AG09319 (cell line): Measurements from ENCODE around the gene RNU6-9.

Source experiments
- DNase-seq: peaks from one replicate; pipeline ENCODE4 v3.0.0-alpha.2; 2010; ENCODE audit warnings: low read depth; ENCODE audit errors: extremely low read depth
- CTCF ChIP-seq: IDR thresholded peaks from 2 replicates; pipeline ENCODE4 v1.5.1; 2011; ENCODE audit warnings: low read depth, mild to moderate bottlenecking, inconsistent platforms, low read length, moderate library complexity

The RNU6-9 gene

GRCh38 chr19:927351-927779, 34.1 kb downstream of the RNU6-9 start:
- no peak for DNase-seq
- TF ChIP-seq CTCF = no peak

- no peak for TF ChIP-seq CTCF
- no peak for DNase-seq
These were observed 34.6 kb downstream of the RNU6-9 start for GRCh38 chr19:927780-928401.

DNA sequence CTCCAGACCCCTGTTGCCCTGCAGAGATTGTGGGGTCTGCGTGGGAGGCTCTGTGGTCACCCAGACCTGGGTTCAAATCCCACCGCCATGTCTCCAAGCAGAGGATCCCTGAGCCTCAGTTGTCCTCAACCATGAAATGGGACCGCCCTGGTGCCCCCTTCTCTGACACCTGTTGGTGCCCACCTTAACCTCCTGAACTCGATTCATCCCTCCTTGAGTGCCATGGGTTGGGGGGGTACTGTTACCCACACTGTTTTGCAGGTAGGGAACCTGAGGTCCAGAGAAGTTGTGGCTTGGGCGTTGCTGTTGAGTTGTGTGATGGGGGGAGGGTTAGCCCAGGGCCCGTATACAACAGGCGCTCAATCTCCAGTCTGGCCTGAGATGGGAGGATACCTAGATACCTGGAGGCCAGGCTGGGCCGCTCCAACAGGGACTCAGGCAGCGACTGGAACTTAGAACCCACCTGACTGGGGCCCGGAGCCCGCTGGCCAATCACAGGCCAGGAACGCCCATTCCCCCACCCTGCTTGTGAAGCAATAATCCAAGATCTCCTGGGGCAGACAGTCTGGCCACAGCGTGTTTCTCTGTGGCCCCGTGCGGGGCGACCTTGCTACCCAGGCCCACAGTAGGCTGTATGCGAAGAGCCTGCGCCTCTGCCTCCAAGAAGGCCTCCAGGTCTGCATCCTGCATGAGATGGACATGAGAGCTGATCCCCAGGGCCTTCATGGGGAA, 35.4 kb downstream of the RNU6-9 start:
- no peak for TF ChIP-seq CTCF
- DNase-seq = no peak

DNA sequence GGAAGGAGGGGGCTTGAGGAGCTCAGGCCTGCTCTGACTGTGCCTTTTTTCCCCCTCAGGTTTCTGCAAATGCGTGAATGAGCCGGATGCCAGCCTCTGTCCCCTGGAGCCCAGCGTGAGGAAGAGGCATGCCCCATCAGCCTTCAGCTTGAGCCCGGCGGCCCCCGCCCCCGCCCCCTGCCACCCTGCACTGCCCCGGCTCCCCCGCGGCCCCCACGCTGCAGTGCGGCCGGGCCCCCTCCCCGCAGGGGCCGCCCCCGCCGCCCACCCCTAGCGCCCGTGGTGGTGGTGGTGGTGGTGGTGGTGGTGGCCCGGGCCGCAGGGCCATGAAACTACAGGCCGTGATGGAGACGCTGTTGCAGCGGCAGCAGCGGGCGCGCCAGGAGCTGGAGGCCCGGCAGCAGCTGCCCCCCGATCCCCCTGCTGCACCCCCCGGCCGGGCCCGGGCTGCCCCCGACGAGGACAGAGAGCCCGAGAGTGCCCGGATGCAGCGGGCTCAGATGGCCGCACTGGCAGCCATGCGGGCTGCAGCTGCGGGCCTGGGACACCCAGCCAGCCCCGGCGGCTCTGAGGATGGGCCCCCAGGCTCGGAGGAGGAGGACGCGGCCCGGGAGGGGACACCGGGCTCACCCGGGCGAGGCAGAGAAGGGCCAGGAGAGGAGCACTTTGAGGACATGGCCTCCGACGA, 36.1 kb downstream of the RNU6-9 start:
- DNase-seq = no peak
- TF ChIP-seq CTCF = no peak

DNA sequence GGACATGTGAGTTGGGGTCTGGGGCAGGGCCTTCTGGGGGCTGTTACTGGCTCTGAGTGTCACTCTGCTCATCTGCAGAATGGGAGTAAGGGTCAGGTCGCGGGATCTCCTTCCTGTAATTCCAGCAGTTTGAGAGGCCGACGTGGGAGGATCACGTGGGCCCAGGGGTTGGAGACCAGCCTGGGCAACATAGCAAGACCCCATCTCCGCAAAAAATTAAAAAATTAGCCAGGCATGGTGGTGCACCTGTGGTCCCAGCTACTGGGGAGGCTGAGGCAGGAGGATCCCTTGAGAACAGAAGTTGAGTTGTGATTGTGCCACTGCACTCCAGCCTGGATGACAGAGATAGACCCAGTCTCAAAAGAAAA, 36.6 kb downstream of the RNU6-9 start:
- TF ChIP-seq CTCF = no peak

DNA sequence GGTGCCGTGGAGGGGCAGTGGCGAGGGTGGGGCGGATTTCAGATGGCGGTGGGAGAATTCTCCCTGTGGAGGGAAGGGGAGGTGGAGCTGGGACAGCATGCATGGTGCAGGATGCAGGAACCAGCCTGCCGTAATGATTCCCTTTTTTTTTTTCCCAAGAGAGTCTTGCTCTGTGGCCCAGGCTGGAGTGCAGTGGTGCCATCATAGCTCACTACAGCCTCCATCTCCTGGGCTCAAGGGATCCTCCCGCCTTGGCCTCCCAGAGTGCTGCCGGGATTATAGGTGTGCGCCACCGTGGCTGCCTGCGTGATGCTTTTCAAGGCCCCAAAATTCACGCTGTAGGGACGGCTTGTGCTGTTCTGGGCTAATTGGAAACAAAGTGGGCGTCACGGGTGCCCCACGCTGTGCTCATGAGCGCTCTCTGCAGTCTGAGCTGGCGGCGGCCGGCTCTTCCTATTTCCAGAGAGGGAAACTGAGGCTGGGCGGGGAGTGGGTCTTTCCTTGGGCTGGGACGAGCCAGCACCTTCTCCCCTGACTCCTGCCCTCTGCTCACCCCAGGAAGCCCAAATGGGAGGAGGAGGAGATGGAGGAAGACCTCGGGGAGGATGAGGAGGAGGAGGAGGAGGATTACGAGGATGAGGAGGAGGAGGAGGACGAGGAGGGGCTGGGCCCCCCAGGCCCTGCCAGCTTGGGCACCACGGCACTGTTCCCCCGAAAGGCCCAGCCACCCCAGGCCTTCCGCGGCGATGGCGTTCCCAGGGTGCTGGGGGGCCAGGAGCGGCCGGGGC, 38.8 kb downstream of the RNU6-9 start:
- no peak for TF ChIP-seq CTCF

More for the DNA sequence above, 36.6 kb downstream of the RNU6-9 start:
- no peak for DNase-seq

More for the DNA sequence above, 38.8 kb downstream of the RNU6-9 start:
- no peak for DNase-seq
